Activated T-helper 1 cell treated with anti-CD3 and anti-CD28 coated beads, Interleukin-2, amount 50 U/mL, for 16 hours (primary cell): Measurements from ENCODE around the gene POLD1.
"Not testable (repeated sequence)": the region's sequence is repeated elsewhere in the genome, so short reads cannot be mapped to it uniquely, and the experiment has no call there.

Source experiments
- DNase-seq, 2 donors: peaks; one replicate each; pipeline ENCODE4 v3.0.0-alpha.2; 2020; ENCODE audit warnings: low read depth in 1 of 2, low spot score in 1 of 2

The POLD1 gene

GRCh38 chr19:50433201-50434180, 49.3 kb downstream of the POLD1 start:
- no peak for DNase-seq

GRCh38 chr19:50434525-50434924, 50.4 kb downstream of the POLD1 start:
- no peak for DNase-seq

- DNase-seq, result no peak
Measured at GRCh38 chr19:50435221-50435620, 51.1 kb downstream of the POLD1 start.

- DNase-seq, result no peak
Measured at GRCh38 chr19:50435627-50436026, 51.5 kb downstream of the POLD1 start.

GRCh38 chr19:50437862-50438449, 53.8 kb downstream of the POLD1 start:
- no peak for DNase-seq

- DNase-seq, result not testable (repeated sequence)
Measured at GRCh38 chr19:50439130-50439529, 55.0 kb downstream of the POLD1 start.

GRCh38 chr19:50444059-50444458, 59.9 kb downstream of the POLD1 start:
- DNase-seq, result no peak

- DNase-seq, result no peak
Measured at GRCh38 chr19:50447053-50447452, 62.9 kb downstream of the POLD1 start.

- no peak for DNase-seq
Measured at GRCh38 chr19:50447750-50448149, 63.6 kb downstream of the POLD1 start.

- DNase-seq, result no peak
Measured at GRCh38 chr19:50449236-50449899, 65.2 kb downstream of the POLD1 start.

- DNase-seq, result no peak
Measured at GRCh38 chr19:50450369-50451222, 66.4 kb downstream of the POLD1 start.

- DNase-seq, result no peak
Measured at GRCh38 chr19:50451223-50451534, 67.0 kb downstream of the POLD1 start.

GRCh38 chr19:50453243-50453642, 69.1 kb downstream of the POLD1 start:
- no peak for DNase-seq

GRCh38 chr19:50455992-50456391, 71.8 kb downstream of the POLD1 start:
- DNase-seq, result no peak

- no peak for DNase-seq
Measured at GRCh38 chr19:50457300-50457699, 73.2 kb downstream of the POLD1 start.

- no peak for DNase-seq
Measured at GRCh38 chr19:50458396-50459066, 74.4 kb downstream of the POLD1 start.

- no peak for DNase-seq
Measured at GRCh38 chr19:50459067-50459456, 74.9 kb downstream of the POLD1 start.

- DNase-seq, result no peak
Measured at GRCh38 chr19:50459638-50460037, 75.5 kb downstream of the POLD1 start.

- DNase-seq, result no peak
Measured at GRCh38 chr19:50460161-50460765, 76.1 kb downstream of the POLD1 start.
